ENCODE measurements around the gene MFAP4. TPM values are rescaled to one million over a fixed set of nuclear protein-coding genes. Genes with fewer than 3 reads are reported as not detected.

MFAP4 gene
- total and polyA plus RNA-seq, 9 of the 15 experiments (the other 6 are each of a cell fraction or from before 2014, with no cell fraction given), result 0.07 to 0.24 TPM; not detected in 7

DNA sequence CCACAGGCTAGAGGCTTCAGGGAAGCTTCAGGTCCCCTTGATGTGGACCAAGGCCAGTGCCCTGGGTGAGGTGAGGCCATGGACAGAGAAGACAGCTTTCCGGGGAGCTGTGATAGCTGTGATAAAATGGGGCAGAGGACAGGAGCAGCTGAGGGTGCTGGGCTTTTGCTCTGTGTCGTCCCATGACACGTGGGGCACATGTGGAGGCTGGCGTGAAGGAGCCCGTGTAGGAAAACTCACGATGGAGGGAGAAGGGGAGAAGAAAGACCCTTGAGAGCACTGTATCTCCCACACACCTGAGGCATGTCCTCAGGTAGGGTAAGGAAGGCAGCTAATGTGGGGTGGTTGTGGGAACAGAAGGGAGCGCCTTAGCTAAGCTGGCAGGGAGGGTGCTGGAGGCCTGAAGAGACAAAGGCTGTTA, 45.8 kb downstream of the MFAP4 start (continued):
- TF ChIP-seq RCOR1 (IDR thresholded peaks at IDR 0.05; ENCODE audit: borderline replicate concordance in 1 of 2, low read depth in 2 of 2, low read length in 2 of 2) (no peak), NCOA4 (IDR thresholded peaks at IDR 0.05; ENCODE audit: partially characterized antibody) (no peak), GTF2E2 (tag; IDR thresholded peaks at IDR 0.05) (no peak), FOS (IDR thresholded peaks at IDR 0.05; ENCODE audit: extremely low read depth, insufficient read length) (no peak), MTA3 (IDR thresholded peaks at IDR 0.05; ENCODE audit: borderline replicate concordance) (no peak), ZNF23 (CRISPR knock-in tag; IDR thresholded peaks at IDR 0.05) (no peak), RFX7 (CRISPR knock-in tag; IDR thresholded peaks at IDR 0.05) (no peak)

DNA sequence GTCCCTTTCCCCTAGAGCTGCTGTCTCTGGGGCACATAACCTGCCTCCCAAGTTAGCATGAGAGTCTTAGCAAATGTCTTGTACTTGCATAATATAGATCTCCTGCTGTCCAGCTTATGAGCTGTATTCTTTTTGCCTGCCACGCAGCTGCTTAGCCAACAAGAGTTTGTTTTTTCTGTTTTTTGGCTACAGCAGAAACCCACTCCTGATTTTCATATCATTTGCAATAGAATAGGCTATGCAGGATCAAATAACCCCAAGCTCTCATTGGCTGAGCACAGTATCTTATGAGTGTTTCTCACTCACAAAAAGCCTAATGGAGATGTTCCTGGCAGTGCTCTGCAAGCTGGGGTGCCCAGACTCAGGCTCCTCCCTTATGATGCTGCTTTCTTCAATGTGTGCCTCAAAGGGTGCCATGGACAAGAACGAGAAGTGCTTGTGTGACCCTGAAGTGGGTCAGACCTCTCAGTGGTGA, 47.6 kb downstream of the MFAP4 start:
- no peak overlapping the region for H2AFZ ChIP-seq (ENCODE audit: low read depth, low read length)
- no peaks in the 10 kb centered on the region; the same call in 1 of the 2 replicates for H4K20me1 ChIP-seq (replicated peaks; ENCODE audit: control insufficient read depth, insufficient read depth, low read length)
- CTCF ChIA-PET (ENCODE audit: low intra/inter-chr PET ratio), result no interaction called here
- no peak overlapping the region for H3K9ac ChIP-seq (ENCODE audit: insufficient read depth in 1 of 2, low read depth in 2 of 2, low read length in 2 of 2)
- no peaks in the 10 kb centered on the region for H3K79me2 ChIP-seq (ENCODE audit: control insufficient read depth, insufficient read depth, low read length)
- DNase-seq (ENCODE audit: extremely low read depth in 1 of 4, low spot score in 3 of 4) (no peak), FAIRE-seq (no peak), ATAC-seq (no peak)
- H3K4me3 ChIP-seq, result no peak overlapping the region
- in situ Hi-C loops (cut with MboI), result no loop called here
- no peaks in the 10 kb centered on the region for H3K36me3 ChIP-seq (ENCODE audit: control insufficient read depth, insufficient read depth, low read length)
- 36% methylated on average over 2 of the region's 2 CpGs for WGBS (ENCODE audit: insufficient coverage, low coverage, missing lambda C conversion rate)
- intact Hi-C loops (cut with micrococcal nuclease), result no loop called here
- no peak overlapping the region for H3K4me2 ChIP-seq (ENCODE audit: insufficient read depth, low read length)
- H3K27me3 ChIP-seq (ENCODE audit: control insufficient read depth in 2 of 2, insufficient read depth in 2 of 2, low read length in 2 of 2), result no peaks in the 10 kb centered on the region
- no peaks in the 10 kb centered on the region for H3K9me1 ChIP-seq (ENCODE audit: control insufficient read depth, insufficient read depth, low read length)
- peaks cover 0 to 23% of the 10 kb centered on the region in 2 experiments; a peak in 2 of 5 replicates for H3K4me1 ChIP-seq (replicated peaks in 1 of 2; ENCODE audit: control insufficient read depth in 2 of 2, insufficient read depth in 2 of 2, low read length in 2 of 2)
- POLR2A ChIA-PET, result interaction anchor here (0.8 kb wide), 1 partner anchor 123 kb away, joined by 3 read pairs; no protein-coding TSS in a partner anchor
- no peaks in the 10 kb centered on the region for H3K9me3 ChIP-seq (replicated peaks; ENCODE audit: control insufficient read depth, insufficient read depth, low read depth, low read length)
- no peak overlapping the region for H3K27ac ChIP-seq (ENCODE audit: extremely low read depth, low read depth, low read length)
- no TSS peak for BruUV-seq (replicated peaks)
- TF ChIP-seq NR4A1 (CRISPR knock-in tag; IDR thresholded peaks at IDR 0.05) (no peak), NR4A1 (tag; IDR thresholded peaks at IDR 0.05) (no peak), BRCA1 (IDR thresholded peaks at IDR 0.05) (no peak), BRCA1 (CRISPR knock-in tag; IDR thresholded peaks at IDR 0.05) (no peak), CEBPB (tag; IDR thresholded peaks at IDR 0.05) (no peak), MCM3 (IDR thresholded peaks at IDR 0.05) (no peak), SMARCE1 (IDR thresholded peaks at IDR 0.05) (no peak), CREBBP (IDR thresholded peaks at IDR 0.05; ENCODE audit: low read depth, low read length) (no peak), TAF1 (IDR thresholded peaks at IDR 0.05; ENCODE audit: control insufficient read depth, extremely low read depth, insufficient read depth, low read length, severe bottlenecking) (no peak), L3MBTL2 (IDR thresholded peaks at IDR 0.05) (no peak), SAFB2 (IDR thresholded peaks at IDR 0.05; ENCODE audit: borderline replicate concordance, low read depth, low read length, severe bottlenecking) (no peak), NFE2L1 (tag; IDR thresholded peaks at IDR 0.05; ENCODE audit: borderline replicate concordance, low read depth) (no peak), ZNF3 (CRISPR knock-in tag; IDR thresholded peaks at IDR 0.05) (no peak)
